Stimulated activated CD8-positive, alpha-beta memory T cell treated with anti-CD3 and anti-CD28 coated beads, Interleukin-12 subunit alpha, Interleukin-12 subunit beta, amount 100 ng/mL, for 1 hour (primary cell): ENCODE data around the gene HBQ1.
"Not testable (repeated sequence)": the region's sequence is repeated elsewhere in the genome, so short reads cannot be mapped to it uniquely, and the experiment has no call there.

Experiments used
- DNase-seq: peaks from one replicate; pipeline ENCODE4 v3.0.0-alpha.2; 2020; ENCODE audit warnings: low read depth

The HBQ1 gene

GRCh38 chr16:211631-212180 is 31.4 kb downstream of the HBQ1 start:
- DNase-seq: not testable (repeated sequence)

- DNase-seq: no peak
These were observed 32.7 kb downstream of the HBQ1 start for GRCh38 chr16:212999-213398.

GRCh38 chr16:220021-220420 is 39.8 kb downstream of the HBQ1 start:
- DNase-seq: no peak

GRCh38 chr16:228151-228851 is 48.0 kb downstream of the HBQ1 start:
- DNase-seq: no peak

- peak; percentile 78 for DNase-seq
These were observed 48.8 kb downstream of the HBQ1 start, which contains the start of gene LUC7L for GRCh38 chr16:228852-229730. TSS of gene LUC7L (minus strand) at chr16:229449. CDS start at chr16:229339, 110 bp downstream.

GRCh38 chr16:229731-230281 is 49.5 kb downstream of the HBQ1 start:
- DNase-seq: no peak

GRCh38 chr16:230351-230750 is 50.1 kb downstream of the HBQ1 start:
- DNase-seq: not testable (repeated sequence)
